GM18498 (cell line): ENCODE data around the gene ATG12.
"Not testable (repeated sequence)": the region's sequence is repeated elsewhere in the genome, so short reads cannot be mapped to it uniquely, and the experiment has no call there.

ENCODE experiments used
- ATAC-seq: cut with Tn5 transposase; IDR thresholded peaks from one replicate; pipeline ENCODE4 v1.9.1; 2021; ENCODE audit warnings: mild to moderate bottlenecking, moderate library complexity; ENCODE audit not compliant: unreplicated experiment

ATG12 gene

DNA sequence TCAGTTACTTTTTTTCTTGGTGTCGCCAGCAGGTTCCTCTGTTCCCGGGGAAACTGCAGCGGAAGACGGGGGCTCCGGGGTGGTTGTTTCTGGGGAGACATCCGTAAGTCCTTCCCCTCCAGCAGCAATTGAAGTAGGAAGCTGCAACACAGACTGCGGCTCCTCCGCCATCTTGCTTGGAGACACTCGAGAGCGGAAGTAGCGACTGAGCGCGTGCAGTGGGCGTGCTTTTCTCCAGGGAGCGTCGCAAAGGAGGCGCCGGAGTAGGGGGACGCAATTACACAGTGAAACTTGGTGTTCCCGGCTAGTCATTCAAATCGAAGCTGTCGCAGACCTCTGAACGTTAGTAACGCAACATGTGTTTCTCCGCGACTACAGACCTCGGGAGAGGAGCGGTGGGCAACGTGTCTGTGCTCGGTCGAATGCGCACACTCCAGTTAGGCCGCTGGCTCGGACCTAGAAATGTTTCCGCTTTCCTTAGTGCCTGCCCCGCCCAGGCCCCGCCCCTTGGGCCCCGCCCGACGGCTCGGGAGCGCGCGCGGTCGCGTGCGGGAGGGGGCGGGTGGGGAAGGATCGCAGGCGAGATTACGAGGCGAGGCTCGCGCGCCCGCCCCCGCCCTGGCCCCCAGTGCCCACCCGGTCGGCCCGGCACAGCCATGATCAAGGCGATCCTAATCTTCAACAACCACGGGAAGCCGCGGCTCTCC is at the start of gene ATG12, which contains the start of gene AP3S1:
Gene ATG12, minus strand, starts transcription at position 184 of the 707 bp plus-strand sequence. Its CDS starts 13 bp downstream, at position 171.
Gene AP3S1, plus strand, starts transcription at position 554 of the 707 bp plus-strand sequence. Its CDS starts 103 bp downstream, at position 657.
- peak; percentile 83 for ATAC-seq

DNA sequence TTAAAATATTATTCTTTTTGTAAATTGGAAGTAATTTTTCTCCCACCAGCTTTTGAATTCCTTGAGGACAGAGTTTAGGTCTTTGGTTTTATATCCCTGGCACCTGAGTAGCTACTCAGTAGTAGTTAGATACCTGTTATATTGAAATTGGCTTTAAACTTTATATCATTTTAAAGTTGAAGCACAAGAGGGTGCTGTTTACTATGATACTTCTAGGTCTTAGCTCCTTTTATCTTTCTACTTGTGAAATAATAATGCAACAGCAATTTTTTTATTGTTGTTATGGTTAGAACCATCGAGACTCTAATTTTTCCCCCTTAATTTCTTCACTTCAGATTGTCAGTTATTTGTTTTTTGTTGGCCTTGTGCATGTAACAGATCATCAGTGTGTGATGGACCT is 46.7 kb upstream of the ATG12 start:
- ATAC-seq = no peak

DNA sequence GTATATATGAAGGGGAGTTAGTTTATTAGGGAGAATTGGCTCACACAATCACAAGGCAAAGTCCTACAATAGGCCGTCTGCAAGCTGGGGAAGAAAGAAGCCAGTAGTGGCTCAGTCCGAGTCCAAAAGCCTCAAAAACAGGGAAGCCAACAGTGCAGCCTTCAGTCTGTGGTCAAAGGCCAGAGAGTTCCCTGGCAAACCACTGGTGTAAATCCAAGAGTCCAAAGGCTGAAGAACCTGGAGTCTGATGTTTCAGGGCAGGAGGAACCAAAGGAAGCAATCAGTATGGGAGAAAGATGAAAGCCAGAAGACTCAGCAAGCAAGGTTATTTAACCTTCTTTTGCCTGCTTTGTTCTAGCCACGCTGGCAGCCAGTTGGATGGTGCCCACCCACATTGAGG is 43.8 kb upstream of the ATG12 start:
- ATAC-seq = not testable (repeated sequence)

DNA sequence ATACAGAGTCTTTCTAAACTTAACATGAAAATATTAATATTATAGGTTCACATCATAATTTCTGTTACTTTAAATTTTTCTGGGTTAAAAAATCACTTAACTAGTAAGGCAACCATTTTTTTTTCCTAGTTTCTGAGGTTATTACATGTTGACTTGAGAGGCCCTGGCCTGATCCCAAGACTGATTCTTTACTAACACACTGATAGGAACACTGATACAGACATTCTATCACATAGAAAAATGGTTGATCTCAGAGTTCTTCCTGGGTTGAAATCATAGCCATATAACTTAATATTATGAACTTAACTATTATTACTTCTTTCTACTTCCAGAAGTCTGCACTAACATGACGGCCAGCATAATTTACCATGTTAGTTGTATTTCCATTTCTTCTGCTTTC is 43.3 kb upstream of the ATG12 start:
- ATAC-seq = no peak

DNA sequence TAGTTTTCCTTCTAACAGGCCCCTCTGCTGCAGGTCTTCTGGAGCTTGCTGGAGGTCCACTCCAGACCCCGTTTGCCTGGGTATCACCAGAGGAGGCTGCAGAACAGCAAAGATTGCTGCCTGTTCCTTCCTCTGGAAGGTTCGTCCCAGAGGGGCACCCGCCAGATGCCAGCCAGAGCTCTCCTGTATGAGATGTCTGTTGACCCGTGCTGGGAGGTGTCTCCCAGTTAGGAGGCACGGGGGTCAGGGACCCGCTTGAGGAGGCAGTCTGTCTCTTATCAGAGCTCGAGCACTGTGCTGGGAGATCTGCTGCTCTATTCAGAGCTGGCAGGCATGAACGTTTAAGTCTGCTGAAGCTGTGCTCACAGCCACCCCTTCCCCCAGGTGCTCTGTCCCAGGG is 41.1 kb upstream of the ATG12 start:
- not testable (repeated sequence) for ATAC-seq

DNA sequence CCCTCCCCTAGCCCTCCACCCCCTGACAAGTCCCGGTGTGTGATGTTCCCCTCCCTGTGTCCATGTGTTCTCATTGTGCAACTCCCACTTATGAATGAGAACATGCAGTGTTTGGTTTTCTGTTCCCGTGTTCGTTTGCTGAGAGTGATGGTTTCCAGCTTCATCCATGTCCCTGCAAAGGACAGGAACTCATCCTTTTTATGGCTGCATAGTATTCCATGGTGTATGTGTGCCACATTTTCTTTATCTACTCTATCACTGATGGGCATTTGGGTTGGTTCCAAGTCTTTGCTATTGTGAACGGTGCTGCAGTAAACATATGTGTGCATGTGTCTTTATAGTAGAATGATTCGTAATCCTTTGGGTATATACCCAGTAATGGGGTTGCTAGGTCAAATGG is 36.0 kb upstream of the ATG12 start:
- ATAC-seq = not testable (repeated sequence)

DNA sequence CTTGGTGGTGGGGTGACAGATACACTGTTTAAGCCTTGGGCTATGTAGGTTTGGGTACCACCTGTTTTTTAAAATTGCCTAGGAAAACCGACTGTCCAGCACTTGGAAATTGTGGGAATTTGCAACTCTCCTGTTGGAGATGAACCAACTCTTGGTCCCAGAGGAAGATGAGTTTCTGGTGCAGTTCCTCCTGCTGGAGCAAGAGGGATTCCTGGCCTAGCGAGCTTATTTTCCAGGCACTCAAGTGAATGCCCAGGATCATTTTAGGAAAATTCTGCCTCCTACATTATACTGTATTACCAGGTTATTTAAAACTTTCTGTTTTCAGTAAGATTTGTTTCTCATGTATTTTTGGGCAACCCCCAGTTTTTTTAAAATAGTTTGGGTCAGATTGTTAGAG is 34.1 kb upstream of the ATG12 start:
- ATAC-seq = no peak

DNA sequence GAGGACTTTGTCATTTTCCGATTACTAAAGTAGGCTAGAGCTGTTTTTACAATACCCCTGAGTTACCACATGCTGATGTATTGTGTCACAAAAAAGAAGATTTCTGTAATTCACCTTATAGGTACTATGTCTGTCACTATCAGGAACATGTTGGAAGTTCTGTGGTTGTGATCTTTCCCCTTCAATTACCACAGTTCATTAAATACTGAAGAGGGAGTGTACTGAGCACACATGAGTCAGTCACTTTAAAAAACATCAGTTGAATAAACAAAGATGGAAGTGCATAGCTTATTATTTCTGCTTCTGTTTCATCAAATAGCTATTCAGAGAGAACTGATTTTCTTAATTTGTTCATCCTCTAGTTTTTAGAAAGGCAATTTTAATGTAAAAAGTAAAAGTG is 32.0 kb upstream of the ATG12 start:
- ATAC-seq = no peak

DNA sequence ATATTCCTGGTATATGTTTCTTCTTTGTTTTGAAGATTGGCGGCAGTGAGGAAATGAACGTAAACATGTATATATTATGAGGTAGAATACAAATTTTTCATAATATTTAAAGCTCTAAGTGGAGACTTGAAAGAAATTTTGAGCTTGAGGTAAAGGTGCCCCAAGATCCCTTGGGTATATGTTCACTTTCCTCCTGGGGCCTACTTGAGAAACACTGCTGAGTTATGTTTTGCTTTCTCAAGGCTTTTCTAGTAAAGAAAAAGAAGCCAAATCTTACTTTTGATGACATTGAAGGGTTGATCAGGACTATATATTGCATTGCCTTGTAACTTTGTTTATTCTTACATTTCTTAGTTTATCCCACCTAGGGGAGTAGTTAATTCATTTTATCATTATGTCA is 31.1 kb upstream of the ATG12 start:
- ATAC-seq = no peak

DNA sequence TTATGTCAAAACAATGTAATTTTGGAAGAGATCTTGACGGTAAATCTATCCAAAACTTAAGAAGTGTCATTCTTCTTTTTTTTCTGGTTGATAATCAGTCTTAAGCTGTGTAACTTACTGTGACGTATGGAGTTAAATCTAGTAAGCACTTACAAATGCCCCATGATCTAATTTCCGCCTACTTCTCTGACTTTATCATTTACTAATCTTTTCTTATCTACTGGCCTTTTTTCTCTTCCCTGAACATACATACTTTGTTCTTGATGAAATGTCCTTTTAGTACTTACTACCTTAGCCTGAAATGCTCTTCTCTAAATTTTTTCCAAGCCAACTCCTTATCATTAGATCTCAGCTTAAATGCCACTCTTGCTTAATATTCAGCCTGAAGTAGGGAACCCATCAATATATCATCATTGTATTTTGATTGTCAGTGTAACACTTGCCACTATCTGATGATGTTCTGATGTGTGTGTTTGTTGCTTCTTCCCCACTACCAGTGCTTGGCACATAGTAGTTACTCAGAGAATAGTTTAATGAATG is 28.0 kb upstream of the ATG12 start:
- no peak for ATAC-seq

DNA sequence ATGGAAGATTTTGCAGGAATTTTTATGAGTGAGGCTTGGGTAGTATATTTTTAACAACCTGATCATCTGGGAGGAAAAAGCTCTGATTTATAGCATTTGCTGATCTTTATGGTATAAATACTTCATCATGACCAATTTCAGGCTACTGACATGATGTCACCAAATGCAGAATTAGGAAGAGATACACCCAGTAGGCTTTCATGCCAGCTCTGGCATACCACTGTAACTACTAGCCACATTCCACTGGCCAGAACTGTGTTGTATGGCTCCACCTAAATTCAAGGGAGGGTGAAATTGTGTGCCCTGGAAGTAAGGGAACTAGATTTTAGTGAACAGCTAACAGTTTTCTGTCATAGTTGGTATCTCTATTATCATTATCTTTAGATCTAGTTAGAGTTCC is 18.0 kb upstream of the ATG12 start:
- ATAC-seq = no peak

DNA sequence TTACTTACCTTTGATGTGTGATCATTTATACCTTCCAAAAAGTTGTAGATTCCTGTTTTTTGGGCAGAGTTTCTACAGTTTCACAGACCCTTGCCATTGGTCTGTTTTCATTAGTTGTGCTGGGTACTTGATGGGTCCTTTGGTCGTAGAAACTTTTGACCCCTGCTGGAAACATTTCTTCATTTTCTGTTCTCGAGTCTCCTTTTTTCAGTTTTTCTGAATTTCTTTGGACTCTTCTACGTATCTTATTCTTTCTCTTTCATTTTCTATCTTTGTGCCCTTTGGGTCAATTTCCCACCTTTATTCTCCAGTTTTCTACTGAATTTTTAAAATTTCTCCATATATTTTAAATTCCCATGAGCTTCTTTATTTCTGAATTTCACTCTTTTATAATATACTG is 17.0 kb upstream of the ATG12 start:
- ATAC-seq = peak; percentile 48

DNA sequence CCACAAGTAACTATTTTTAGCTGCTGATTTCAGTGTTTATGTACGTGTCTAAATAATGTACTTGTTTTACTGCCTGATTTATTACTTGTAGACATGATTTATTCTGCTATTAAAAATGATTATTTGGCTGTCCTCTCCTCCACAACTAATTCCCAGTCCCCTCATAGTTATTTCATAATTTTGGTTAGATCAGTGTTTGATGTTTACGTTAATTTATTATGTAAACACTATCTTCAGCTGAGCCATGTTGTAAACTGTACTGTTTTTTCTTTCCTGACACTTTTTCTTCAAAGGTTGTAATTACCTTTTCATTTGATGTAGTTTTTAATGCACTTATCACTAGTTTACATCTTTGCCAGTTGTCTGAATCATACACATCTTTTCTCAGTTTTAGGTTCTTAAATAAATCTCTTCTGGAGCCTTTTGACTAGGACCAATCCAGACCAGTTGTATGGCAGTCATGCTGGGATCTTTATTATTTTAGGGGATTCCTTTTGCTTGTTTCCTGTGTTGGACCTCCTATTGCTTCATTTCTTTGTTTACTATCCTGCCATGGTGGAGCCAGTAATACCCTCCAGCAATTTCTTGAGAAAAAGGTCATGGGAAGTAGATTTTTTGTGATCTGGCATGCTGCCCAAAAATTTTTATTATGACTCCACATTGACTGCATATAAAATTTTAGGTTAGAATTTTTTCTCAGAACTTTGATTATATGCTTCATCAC is 16.4 kb upstream of the ATG12 start:
- peak; percentile 23 for ATAC-seq

DNA sequence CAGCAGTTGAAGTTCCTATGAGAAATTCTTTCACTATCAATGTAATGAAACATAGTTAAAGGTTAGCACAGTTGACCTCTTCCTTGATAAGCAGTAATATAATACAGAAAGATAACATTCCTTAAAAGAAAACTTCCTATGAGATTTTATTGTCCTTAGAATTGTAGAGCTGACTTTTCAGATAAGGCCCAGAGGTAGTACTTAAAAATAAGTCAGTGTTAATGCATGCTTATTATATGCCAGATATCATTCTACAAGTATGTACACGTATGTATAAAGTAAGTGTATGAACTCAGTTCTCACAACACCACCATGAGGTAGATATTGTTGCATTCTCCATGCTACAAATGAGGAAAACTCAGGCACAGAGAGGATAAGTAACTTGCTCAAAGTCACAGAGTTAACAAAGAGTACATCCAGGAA is 15.7 kb upstream of the ATG12 start:
- no peak for ATAC-seq

DNA sequence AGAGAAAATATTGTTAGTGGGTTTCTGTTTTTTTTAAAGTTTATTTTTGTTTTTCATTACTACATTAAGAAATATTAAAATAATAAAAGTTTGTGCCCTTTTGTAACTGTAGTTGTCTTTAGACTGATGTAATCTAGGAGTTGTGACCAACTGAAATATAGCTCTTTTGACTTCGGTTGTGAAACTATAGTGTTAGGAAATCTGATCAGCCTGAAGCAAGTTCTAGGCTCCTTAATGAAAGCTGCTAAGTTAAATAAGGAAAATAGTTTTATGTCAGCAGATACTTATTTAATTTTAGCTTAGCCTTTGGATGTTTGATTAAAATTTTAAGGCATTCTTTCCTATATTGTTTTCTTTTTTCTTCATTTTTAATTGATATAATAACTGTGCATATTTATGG is 14.6 kb upstream of the ATG12 start:
- ATAC-seq = no peak

DNA sequence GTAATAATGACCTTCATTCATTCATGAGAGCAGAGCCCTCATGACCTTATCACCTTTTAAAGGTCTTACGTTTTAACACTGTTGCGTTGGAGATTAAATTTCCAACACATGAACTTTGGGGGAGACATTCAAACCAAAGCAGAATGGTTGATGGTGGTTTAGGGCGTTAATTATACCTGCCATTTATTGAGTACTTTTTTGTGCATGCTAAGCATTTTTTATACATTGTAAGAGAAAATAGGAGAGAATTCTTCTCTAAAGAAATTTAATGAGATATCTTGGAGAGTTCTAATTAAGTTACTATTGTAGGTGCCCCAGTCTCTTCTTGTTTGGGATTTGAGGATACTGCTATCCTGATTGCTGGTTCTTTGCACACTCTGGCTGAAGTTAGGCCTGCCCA is 12.8 kb upstream of the ATG12 start:
- no peak for ATAC-seq

DNA sequence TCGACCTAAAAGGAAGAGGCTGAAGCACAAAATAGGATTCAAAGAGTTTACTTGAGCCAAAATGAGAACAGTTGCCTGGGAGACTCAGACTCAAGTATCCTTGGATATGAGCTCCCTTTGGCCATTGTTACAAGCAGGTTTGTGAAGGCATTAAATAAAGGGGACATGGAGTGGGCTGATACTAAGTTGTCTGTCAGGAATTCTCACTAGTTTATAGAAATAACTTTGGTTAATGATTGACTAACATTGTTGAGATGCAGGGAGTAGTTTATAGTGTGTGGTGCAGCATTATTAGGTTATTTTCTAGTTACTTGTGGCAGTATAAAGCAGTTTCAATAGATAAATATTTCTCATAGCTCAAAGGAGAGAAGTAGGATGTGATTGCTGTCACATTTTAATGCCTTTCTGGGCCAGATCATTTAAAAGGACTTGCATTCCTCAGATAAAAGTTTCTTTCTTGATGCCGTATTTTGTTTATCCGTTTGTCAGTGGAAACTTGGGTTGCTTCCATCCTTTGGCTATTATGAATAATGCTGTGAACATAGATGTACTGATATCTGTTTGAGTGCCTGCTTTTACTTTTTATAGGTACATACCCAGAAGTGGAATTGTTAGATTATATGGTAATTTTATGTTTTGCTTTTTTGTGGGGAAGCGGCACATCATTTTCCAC is 9.5 kb upstream of the ATG12 start:
- no peak for ATAC-seq

DNA sequence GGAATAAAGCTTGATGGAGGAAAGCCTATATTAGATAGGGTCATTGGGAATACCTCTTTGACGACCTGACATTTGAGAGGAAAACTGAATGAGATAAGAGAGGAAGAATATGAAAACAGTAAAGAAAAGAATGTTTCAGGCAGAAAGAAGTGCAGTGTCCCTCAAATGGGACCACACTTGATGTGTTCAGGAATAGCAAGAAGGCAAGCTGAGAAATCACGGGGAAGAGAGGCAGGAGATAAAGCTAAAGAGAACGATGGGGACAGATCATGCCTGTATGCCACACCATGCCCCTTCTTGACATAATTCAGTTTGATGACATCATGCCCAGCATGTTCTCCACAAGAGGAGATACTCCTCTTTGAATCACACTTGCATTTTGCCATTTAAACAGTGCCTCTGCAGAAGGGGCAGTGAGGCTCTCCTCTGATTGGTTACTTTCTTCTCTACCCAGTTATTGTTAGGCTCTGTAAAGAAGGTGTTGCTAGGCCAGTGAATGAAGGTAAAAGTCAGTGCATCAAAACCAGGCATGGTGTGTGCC is 8.0 kb upstream of the ATG12 start:
- ATAC-seq = no peak

DNA sequence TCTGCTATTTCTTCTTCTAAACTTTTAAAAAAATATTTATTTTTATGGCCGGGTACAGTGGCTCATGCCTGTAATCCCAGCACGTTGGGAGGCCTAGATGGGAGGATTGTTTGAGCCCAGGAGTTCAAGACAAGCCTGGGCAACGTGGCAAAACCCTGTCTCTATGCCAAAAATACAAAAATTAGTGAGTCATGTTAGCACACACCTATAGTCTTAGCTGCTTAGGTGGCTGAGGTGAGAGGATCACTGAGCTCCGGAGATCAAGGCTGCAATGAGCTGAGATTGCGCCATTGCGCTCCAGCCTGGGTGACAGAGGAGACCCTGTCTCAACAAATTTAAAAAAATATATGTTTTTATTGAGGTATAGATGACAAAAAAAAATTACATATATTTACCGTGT is 5.9 kb upstream of the ATG12 start:
- ATAC-seq = no peak

DNA sequence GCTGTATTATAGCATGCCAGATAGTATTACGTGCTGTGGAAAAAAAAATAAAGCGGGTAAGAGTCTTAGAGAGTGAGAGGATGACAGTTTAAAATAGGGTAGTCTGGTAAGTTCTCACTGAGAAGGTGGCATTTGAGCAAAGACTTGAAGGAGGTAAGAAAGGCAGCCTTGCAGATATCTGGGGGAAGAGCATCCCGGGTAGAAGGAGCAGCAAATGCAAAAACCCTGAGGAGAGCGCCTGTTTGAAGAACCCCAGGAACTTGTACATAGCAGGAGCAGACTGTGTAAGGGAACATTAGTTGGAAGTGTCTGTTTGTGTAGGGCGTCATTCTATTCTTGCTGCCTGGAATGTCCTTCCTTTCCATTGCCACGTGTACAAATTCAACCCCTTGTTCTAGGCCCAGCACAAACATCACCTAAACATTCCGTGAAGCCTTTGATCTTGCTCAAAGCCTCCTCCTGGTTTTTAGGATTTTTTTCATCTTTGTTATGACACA is 3.0 kb upstream of the ATG12 start:
- ATAC-seq = no peak
